Kidney (tissue), 14 donors: ENCODE measurements around the gene KCTD21. TPM values are rescaled to one million over a fixed set of nuclear protein-coding genes. Genes with fewer than 3 reads are reported as not detected.
A peak's percentile ranks its signal among the peaks of the same experiment; 100 is the strongest.

Experiments
- DNase-seq, 5 donors: peaks; one replicate each; pipeline ENCODE4 v3.0.0-alpha.2; 2013 to 2020
- FAIRE-seq: peaks from 2 replicates; lab custom pipeline; 2012; peaks lifted over from hg19 to GRCh38; lab: Jason Lieb, UNC
- H3K27ac ChIP-seq, 2 donors: one replicate each; pipeline ENCODE4 v1.7.0; 2013; ENCODE audit warnings: low read depth in 2 of 2, low read length in 2 of 2, inconsistent platforms in 1 of 2
- H3K27me3 ChIP-seq: one replicate; pipeline ENCODE4 v1.7.1; 2013; ENCODE audit warnings: low read length, inconsistent platforms; ENCODE audit not compliant: control insufficient read depth, insufficient read depth
- H3K36me3 ChIP-seq, 3 donors: one replicate each; pipeline versions ENCODE4 v1.7.0 to v1.7.1; 2013; ENCODE audit warnings: low read length in 3 of 3, control low read depth in 1 of 3, inconsistent platforms in 1 of 3; ENCODE audit not compliant: insufficient read depth in 3 of 3, control insufficient read depth in 2 of 3
- H3K4me1 ChIP-seq, 3 donors: one replicate each; pipeline versions ENCODE4 v1.7.0 to v1.7.1; 2013; ENCODE audit warnings: low read length in 3 of 3, inconsistent platforms in 1 of 3, low read depth in 1 of 3; ENCODE audit not compliant: control insufficient read depth in 2 of 3, insufficient read depth in 2 of 3
- H3K4me3 ChIP-seq, 3 donors: one replicate each; pipeline versions ENCODE4 v1.7.0 to v1.8.1; 2013; ENCODE audit warnings: low read length in 3 of 3, control low read depth in 1 of 3, inconsistent platforms in 1 of 3
- H3K9ac ChIP-seq, 3 donors: one replicate each; pipeline versions ENCODE4 v1.7.0 to v1.7.1; 2013; ENCODE audit warnings: low read length in 3 of 3, control low read depth in 1 of 3, inconsistent platforms in 1 of 3
- H3K9me3 ChIP-seq, 3 donors: one replicate each; pipeline versions ENCODE4 v1.7.0 to v1.7.1; 2013; ENCODE audit warnings: low read length in 3 of 3, control low read depth in 1 of 3, inconsistent platforms in 1 of 3; ENCODE audit not compliant: control insufficient read depth in 2 of 3, insufficient read depth in 1 of 3
- CTCF ChIP-seq: IDR thresholded peaks from 3 replicates; pipeline ENCODE4 v1.5.1; 2012; ENCODE audit warnings: mild to moderate bottlenecking, moderate library complexity, borderline replicate concordance; ENCODE audit not compliant: insufficient read depth; ENCODE audit errors: extremely low read depth
- intact Hi-C: fragments of 100-400 bp; cut with DNase I; formaldehyde crosslinking; loops from one replicate; pipeline ENCODE4 v1.11.1; 2022
- polyA plus RNA-seq: library from polyadenylated mRNA; stranded (reverse); fragments of 350-450 nt; fragmentation: Illumina TruSeq; extraction: RNeasy Lipid Tissue Mini Kit (QIAGEN cat#74804); gene quantifications from one replicate; pipeline ENCODE4 v1.2.3, GENCODE V29; 2014; ENCODE audit warnings: low read depth, low replicate concordance; ENCODE audit not compliant: insufficient read depth
- total RNA-seq: library from RNA; stranded (reverse); fragmentation: NEBNext Ultra II Directional; extraction: Animal tissue kit (Norgen Biotek cat#: 25700); gene quantifications from one replicate; pipeline ENCODE4 v1.2.1, GENCODE V29; 2021
- donor health status: control.
- donor health status: control.
- donor health status: control.
- donor health status: control.
- donor health status: control.
- donor health status: DM: yes; HTN: yes; CAD: no.
- donor health status: Normal renal cell carcinoma (clear cell type).

KCTD21 gene
- total and polyA plus RNA-seq, 2 donors from 2014 or later = 6.0 to 7.9 TPM

GRCh38 chr11:78145511-78146025 is 42.9 kb downstream of the KCTD21 start:
- Histone ChIP-seq H3K27ac (no peak overlapping the region), H3K36me3 (no peaks in the 10 kb centered on the region), H3K4me1 (no peaks in the 10 kb centered on the region), H3K4me3 (no peak overlapping the region), H3K9me3 (no peaks in the 10 kb centered on the region), H3K27me3 (no peaks in the 10 kb centered on the region), H3K9ac (no peak overlapping the region)
- DNase-seq (no peak), FAIRE-seq (no peak)
- intact Hi-C loops = no loop called here
- TF ChIP-seq CTCF = no peak

- H3K27ac ChIP-seq = no peak overlapping the region
- no peak for FAIRE-seq
- no peaks in the 10 kb centered on the region for H3K36me3 ChIP-seq
- H3K4me3 ChIP-seq = no peak overlapping the region
- H3K27me3 ChIP-seq = no peaks in the 10 kb centered on the region
- intact Hi-C loops = no loop called here
- no peak for DNase-seq
- no peak overlapping the region for H3K9ac ChIP-seq
- H3K4me1 ChIP-seq = peaks cover 4 to 6% (median 4%) of the 10 kb centered on the region in 3 donors
- no peaks in the 10 kb centered on the region for H3K9me3 ChIP-seq
- TF ChIP-seq CTCF = no peak
Measured at GRCh38 chr11:78140392-78141077, 47.9 kb downstream of the KCTD21 start.

GRCh38 chr11:78139422-78140391 is 48.7 kb downstream of the KCTD21 start, which contains the start of gene ALG8:
Gene ALG8 (minus strand): TSS chr11:78139626. CDS start chr11:78139588, 38 bp downstream.
- intact Hi-C loops = no loop called here

More at GRCh38 chr11:78139422-78140391, 48.7 kb downstream of the KCTD21 start, which contains the start of gene ALG8:
- H3K4me1 ChIP-seq = peaks cover 4 to 6% (median 4%) of the 10 kb centered on the region in 3 donors
- peak within 1 kb of the TSS; percentile 33 to 88 (median 61) for H3K9ac ChIP-seq
- peak within 1 kb of the TSS in 1 of 2 donors; percentile 23 for H3K27ac ChIP-seq
- peak within 1 kb of the TSS; percentile 70 to 95 (median 95) for H3K4me3 ChIP-seq
- H3K9me3 ChIP-seq = no peaks in the 10 kb centered on the region
- TF ChIP-seq CTCF = no peak
- peak; percentile 96 to 99 (median 98) for DNase-seq
- FAIRE-seq = no peak
- no peaks in the 10 kb centered on the region for H3K36me3 ChIP-seq
- no peaks in the 10 kb centered on the region for H3K27me3 ChIP-seq
